SK-N-SH (cell line): ENCODE results near the gene LMO3. TPM values are rescaled to one million over a fixed set of nuclear protein-coding genes. Genes with fewer than 3 reads are reported as not detected.

ENCODE experiments used
- CTCF ChIA-PET: fragments of 300-600, 350-600 bp; formaldehyde crosslinking; extraction: SDS; loops from one replicate; lab custom pipeline; 2021; lab: Yijun Ruan, JAX
- POLR2A ChIA-PET: fragments of 350-600 bp; sonication (Branson Sonifier 250); formaldehyde crosslinking; extraction: SDS; loops from one replicate; lab custom pipeline; 2020; ENCODE audit warnings: antibody characterized with exemption, inconsistent platforms; lab: Yijun Ruan, JAX
- DNase-seq: peaks from one replicate; pipeline ENCODE4 v3.0.0; 2012
- H2AFZ ChIP-seq: fragments of 200-600 bp; sonication (generic); 2 replicates; pipeline ENCODE4 v1.8.1; 2016; ENCODE audit warnings: antibody characterized with exemption, mild to moderate bottlenecking, low read depth
- H3F3A ChIP-seq: fragments of 200-600 bp; sonication (generic); replicated peaks from 2 replicates; pipeline ENCODE3; 2016; ENCODE audit warnings: antibody characterized with exemption, mild to moderate bottlenecking; ENCODE audit not compliant: insufficient read depth
- H3K27ac ChIP-seq, 2 experiments: fragments of 200-500 bp in 1 of 2; fragments of 200-600 bp in 1 of 2; sonication (Bioruptor generic) in 1 of 2; sonication (generic), shearing (Covaris generic) in 1 of 2; 2 replicates each; pipeline versions ENCODE4 v1.5.1 to v1.6.1; 2014 to 2016; ENCODE audit warnings: low read depth in 2 of 2, inconsistent platforms in 1 of 2, low read length in 1 of 2, mild to moderate bottlenecking in 1 of 2, mixed read lengths in 1 of 2
- H3K27me3 ChIP-seq: fragments of 200-600 bp; sonication (generic), shearing (Covaris generic); 2 replicates; pipeline ENCODE4 v1.6.1; 2016; ENCODE audit warnings: mixed run types; ENCODE audit not compliant: insufficient read depth
- H3K36me3 ChIP-seq, 2 experiments: fragments of 200-500 bp in 1 of 2; fragments of 200-600 bp in 1 of 2; sonication (Bioruptor generic) in 1 of 2; sonication (generic) in 1 of 2; replicated peaks in 1 of 2; 2 replicates each; pipeline versions ENCODE3 to v1.5.1; 2014 to 2016; ENCODE audit warnings: low read length in 1 of 2, mild to moderate bottlenecking in 1 of 2; ENCODE audit not compliant: insufficient read depth in 2 of 2, control insufficient read depth in 1 of 2
- H3K4me1 ChIP-seq, 2 experiments: fragments of 200-500 bp in 1 of 2; fragments of 200-600 bp in 1 of 2; sonication (Bioruptor generic) in 1 of 2; sonication (generic), shearing (Covaris generic) in 1 of 2; 2 replicates each; pipeline versions ENCODE4 v1.5.1 to v1.6.1; 2014 to 2016; ENCODE audit warnings: low read depth in 1 of 2, low read length in 1 of 2, mixed run types in 1 of 2; ENCODE audit not compliant: insufficient read depth in 2 of 2, control insufficient read depth in 1 of 2
- H3K4me2 ChIP-seq: fragments of 200-600 bp; sonication (generic), shearing (Covaris generic); 2 replicates; pipeline ENCODE4 v1.6.1; 2017; ENCODE audit warnings: mixed run types
- H3K4me3 ChIP-seq, 2 experiments: fragments of 200-500 bp in 1 of 2; fragments of 200-600 bp in 1 of 2; sonication (Bioruptor generic) in 1 of 2; sonication (generic), shearing (Covaris generic) in 1 of 2; 2 replicates each; pipeline versions ENCODE4 v1.5.1 to v1.8.1; 2014 to 2016; ENCODE audit warnings: low read depth in 2 of 2, inconsistent platforms in 1 of 2, low read length in 1 of 2, mild to moderate bottlenecking in 1 of 2, mixed read lengths in 1 of 2, moderate library complexity in 1 of 2
- H3K79me2 ChIP-seq: fragments of 200-600 bp; sonication (generic); 2 replicates; pipeline ENCODE4 v1.8.1; 2017; ENCODE audit warnings: mild to moderate bottlenecking; ENCODE audit not compliant: insufficient read depth
- H3K9ac ChIP-seq: fragments of 200-600 bp; sonication (generic); 2 replicates; pipeline ENCODE4 v1.6.1; 2017; ENCODE audit warnings: mixed run types
- H3K9me2 ChIP-seq: fragments of 200-600 bp; sonication (generic); 2 replicates; pipeline ENCODE4 v1.6.1; 2017; ENCODE audit warnings: mixed run types
- H3K9me3 ChIP-seq: fragments of 200-600 bp; sonication (generic); 2 replicates; pipeline ENCODE4 v1.6.1; 2017; ENCODE audit warnings: mixed run types, mild to moderate bottlenecking, moderate library complexity
- H4K20me1 ChIP-seq: fragments of 200-600 bp; sonication (generic); 2 replicates; pipeline ENCODE4 v1.6.1; 2017; ENCODE audit warnings: mild to moderate bottlenecking, mixed run types; ENCODE audit not compliant: insufficient read depth
- CHD2 ChIP-seq: fragments of 150-350 bp; IDR thresholded peaks from 2 replicates; pipeline ENCODE4 v1.6.1; 2018; ENCODE audit warnings: low read length; ENCODE audit not compliant: partially characterized antibody
- FOXM1 ChIP-seq: IDR thresholded peaks from 2 replicates; pipeline ENCODE4 v1.4.0; 2012; ENCODE audit warnings: low read depth, mild to moderate bottlenecking
- GABPA ChIP-seq: IDR thresholded peaks from 2 replicates; pipeline ENCODE4 v1.4.0; 2012; ENCODE audit warnings: low read depth, mild to moderate bottlenecking
- GATA2 ChIP-seq: sonication (generic); formaldehyde crosslinking; IDR thresholded peaks from 2 replicates; pipeline ENCODE4 v1.5.0; 2020; ENCODE audit warnings: mild to moderate bottlenecking, missing genetic modification reagents
- MAX ChIP-seq: IDR thresholded peaks from 2 replicates; pipeline ENCODE4 v1.4.0; 2012; ENCODE audit warnings: low read depth
- MXI1 ChIP-seq: IDR thresholded peaks from 2 replicates; pipeline ENCODE4 v1.6.1; 2012; ENCODE audit warnings: mild to moderate bottlenecking, low read depth, low read length, improper control_type of control experiment
- NRF1 ChIP-seq: IDR thresholded peaks from 2 replicates; pipeline ENCODE4 v1.6.1; 2012; ENCODE audit warnings: low read depth, mild to moderate bottlenecking, low read length
- POLR2AphosphoS5 ChIP-seq: IDR thresholded peaks from 2 replicates; pipeline ENCODE4 v1.6.1; 2012; ENCODE audit warnings: low read depth, low read length
- RAD21 ChIP-seq: IDR thresholded peaks from 2 replicates; pipeline ENCODE4 v1.6.1; 2012; ENCODE audit warnings: mild to moderate bottlenecking, low read length
- RCOR1 ChIP-seq: fragments of 150-350 bp; IDR thresholded peaks from 2 replicates; pipeline ENCODE4 v1.6.1; 2017; ENCODE audit warnings: antibody characterized with exemption, low read length
- RFX5 ChIP-seq: IDR thresholded peaks from 2 replicates; pipeline ENCODE4 v1.6.1; 2012; ENCODE audit warnings: mild to moderate bottlenecking, improper control_type of control experiment, low read length
- RXRA ChIP-seq: IDR thresholded peaks from 2 replicates; pipeline ENCODE4 v1.4.0; 2012; ENCODE audit warnings: low read depth, mild to moderate bottlenecking, borderline replicate concordance
- TAF1 ChIP-seq: IDR thresholded peaks from 2 replicates; pipeline ENCODE4 v1.6.1; 2012; ENCODE audit warnings: low read depth, mild to moderate bottlenecking, low read length, moderate library complexity, borderline replicate concordance
- TEAD4 ChIP-seq: IDR thresholded peaks from 2 replicates; pipeline ENCODE4 v1.4.0; 2012; ENCODE audit warnings: mild to moderate bottlenecking, borderline replicate concordance; ENCODE audit not compliant: insufficient read depth
- YY1 ChIP-seq: IDR thresholded peaks from 2 replicates; pipeline ENCODE4 v1.4.0; 2012; ENCODE audit warnings: low read depth, mild to moderate bottlenecking
- WGBS: methylation state at CpG from one replicate; pipeline ENCODE4 v1.1.6; 2017; ENCODE audit warnings: low lambda C conversion rate; 5-methylcytosine and 5-hydroxymethylcytosine counted together
- polyA plus RNA-seq, 3 experiments: library from polyadenylated mRNA; depleted of rRNA; stranded (reverse); fragments of >200 nt; gene quantifications; 2 replicates each; pipeline ENCODE4 v1.2.3, GENCODE V29; 2012
- TF ChIP-seq, protein P1 (sequence below): IDR thresholded peaks from 2 replicates; pipeline ENCODE4 v1.4.0; 2012; ENCODE audit warnings: low read depth, borderline replicate concordance
- TF ChIP-seq, protein P2 (sequence below): IDR thresholded peaks from 2 replicates; pipeline ENCODE4 v1.6.1; 2012; ENCODE audit warnings: mild to moderate bottlenecking, low read depth, low read length, moderate library complexity
- TF ChIP-seq, protein P3 (sequence below): fragments of 150-350 bp; IDR thresholded peaks from 2 replicates; pipeline ENCODE4 v1.6.1; 2016; ENCODE audit warnings: mild to moderate bottlenecking, low read depth, low read length

Gene LMO3
- polyA plus RNA-seq, 1 of the 3 experiments (the other 2 are of a cell fraction) = not detected

- Histone ChIP-seq H3K4me2 (no peak overlapping the region), H2AFZ (no peak overlapping the region), H3K9me3 (no peaks in the 10 kb centered on the region)
Observed at GRCh38 chr12:16587110-16587453, 18.9 kb downstream of the LMO3 start.

DNA sequence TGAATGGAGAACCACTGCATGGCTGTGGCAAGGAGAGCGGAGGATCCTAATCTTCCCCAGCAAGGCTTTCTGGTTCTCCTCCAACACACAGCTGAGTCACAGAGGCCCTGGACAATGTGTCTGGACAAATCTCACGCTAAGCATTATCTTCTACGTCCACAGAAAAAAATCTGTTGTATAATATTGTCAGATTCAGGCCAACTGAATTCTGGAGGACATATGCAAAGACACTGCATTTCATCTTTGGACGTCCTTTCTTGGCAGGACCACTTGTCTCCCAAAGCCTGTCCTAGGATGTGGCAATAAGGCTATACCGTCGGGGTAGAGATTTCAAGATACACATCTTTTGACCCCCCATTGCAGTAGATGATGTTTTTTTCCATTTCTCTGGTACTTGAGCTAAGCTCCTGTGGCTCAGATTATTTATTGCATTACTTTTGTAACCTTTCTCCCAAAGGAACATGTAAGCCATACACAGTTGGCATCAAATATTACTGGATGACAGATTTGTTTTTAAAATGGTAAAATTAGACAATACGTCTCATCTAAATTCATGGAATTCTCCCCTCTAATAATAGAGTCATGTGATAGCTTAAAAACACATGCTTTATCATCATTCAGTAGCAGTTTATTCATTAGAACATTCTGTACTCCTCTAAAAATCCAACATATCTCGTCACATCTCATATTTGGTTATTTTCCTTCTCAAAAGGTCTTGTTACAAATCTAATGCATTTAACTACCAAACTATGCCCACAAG, 19.4 kb downstream of the LMO3 start:
- ChIA-PET POLR2A (no interaction called here), CTCF (interaction anchor here (0.7 to 1.4 kb wide), 2 partner anchors 11 to 13 kb away, joined by 3 to 4 read pairs; no protein-coding TSS in a partner anchor)
- no peaks in the 10 kb centered on the region for H3K27me3 ChIP-seq
- no peak overlapping the region for H3K27ac ChIP-seq
- 52% methylated on average over 8 of the region's 8 CpGs for WGBS
- no peak overlapping the region for H3K9ac ChIP-seq
- no peaks in the 10 kb centered on the region for H3F3A ChIP-seq
- no peaks in the 10 kb centered on the region for H4K20me1 ChIP-seq
- no peak overlapping the region for H2AFZ ChIP-seq
- H3K9me3 ChIP-seq = no peaks in the 10 kb centered on the region
- no peak for DNase-seq
- no peaks in the 10 kb centered on the region for H3K79me2 ChIP-seq
- no peak overlapping the region for H3K4me2 ChIP-seq
- H3K36me3 ChIP-seq = no peaks in the 10 kb centered on the region
- TF ChIP-seq NRF1 = no peak
- TF ChIP-seq, protein P1, sequence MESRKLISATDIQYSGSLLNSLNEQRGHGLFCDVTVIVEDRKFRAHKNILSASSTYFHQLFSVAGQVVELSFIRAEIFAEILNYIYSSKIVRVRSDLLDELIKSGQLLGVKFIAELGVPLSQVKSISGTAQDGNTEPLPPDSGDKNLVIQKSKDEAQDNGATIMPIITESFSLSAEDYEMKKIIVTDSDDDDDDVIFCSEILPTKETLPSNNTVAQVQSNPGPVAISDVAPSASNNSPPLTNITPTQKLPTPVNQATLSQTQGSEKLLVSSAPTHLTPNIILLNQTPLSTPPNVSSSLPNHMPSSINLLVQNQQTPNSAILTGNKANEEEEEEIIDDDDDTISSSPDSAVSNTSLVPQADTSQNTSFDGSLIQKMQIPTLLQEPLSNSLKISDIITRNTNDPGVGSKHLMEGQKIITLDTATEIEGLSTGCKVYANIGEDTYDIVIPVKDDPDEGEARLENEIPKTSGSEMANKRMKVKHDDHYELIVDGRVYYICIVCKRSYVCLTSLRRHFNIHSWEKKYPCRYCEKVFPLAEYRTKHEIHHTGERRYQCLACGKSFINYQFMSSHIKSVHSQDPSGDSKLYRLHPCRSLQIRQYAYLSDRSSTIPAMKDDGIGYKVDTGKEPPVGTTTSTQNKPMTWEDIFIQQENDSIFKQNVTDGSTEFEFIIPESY = no peak
- TF ChIP-seq, protein P2, sequence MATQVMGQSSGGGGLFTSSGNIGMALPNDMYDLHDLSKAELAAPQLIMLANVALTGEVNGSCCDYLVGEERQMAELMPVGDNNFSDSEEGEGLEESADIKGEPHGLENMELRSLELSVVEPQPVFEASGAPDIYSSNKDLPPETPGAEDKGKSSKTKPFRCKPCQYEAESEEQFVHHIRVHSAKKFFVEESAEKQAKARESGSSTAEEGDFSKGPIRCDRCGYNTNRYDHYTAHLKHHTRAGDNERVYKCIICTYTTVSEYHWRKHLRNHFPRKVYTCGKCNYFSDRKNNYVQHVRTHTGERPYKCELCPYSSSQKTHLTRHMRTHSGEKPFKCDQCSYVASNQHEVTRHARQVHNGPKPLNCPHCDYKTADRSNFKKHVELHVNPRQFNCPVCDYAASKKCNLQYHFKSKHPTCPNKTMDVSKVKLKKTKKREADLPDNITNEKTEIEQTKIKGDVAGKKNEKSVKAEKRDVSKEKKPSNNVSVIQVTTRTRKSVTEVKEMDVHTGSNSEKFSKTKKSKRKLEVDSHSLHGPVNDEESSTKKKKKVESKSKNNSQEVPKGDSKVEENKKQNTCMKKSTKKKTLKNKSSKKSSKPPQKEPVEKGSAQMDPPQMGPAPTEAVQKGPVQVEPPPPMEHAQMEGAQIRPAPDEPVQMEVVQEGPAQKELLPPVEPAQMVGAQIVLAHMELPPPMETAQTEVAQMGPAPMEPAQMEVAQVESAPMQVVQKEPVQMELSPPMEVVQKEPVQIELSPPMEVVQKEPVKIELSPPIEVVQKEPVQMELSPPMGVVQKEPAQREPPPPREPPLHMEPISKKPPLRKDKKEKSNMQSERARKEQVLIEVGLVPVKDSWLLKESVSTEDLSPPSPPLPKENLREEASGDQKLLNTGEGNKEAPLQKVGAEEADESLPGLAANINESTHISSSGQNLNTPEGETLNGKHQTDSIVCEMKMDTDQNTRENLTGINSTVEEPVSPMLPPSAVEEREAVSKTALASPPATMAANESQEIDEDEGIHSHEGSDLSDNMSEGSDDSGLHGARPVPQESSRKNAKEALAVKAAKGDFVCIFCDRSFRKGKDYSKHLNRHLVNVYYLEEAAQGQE = no peak
- no peak for TF ChIP-seq GABPA
- no peak for TF ChIP-seq FOXM1
- TF ChIP-seq MXI1 = no peak
- TF ChIP-seq TEAD4 = no peak
- no peak for TF ChIP-seq RXRA
- no peaks in the 10 kb centered on the region for H3K9me2 ChIP-seq
- no peak overlapping the region for H3K4me3 ChIP-seq
- H3K4me1 ChIP-seq = no peaks in the 10 kb centered on the region

More at GRCh38 chr12:16587110-16587453, 18.9 kb downstream of the LMO3 start:
- no peak for DNase-seq
- Histone ChIP-seq H3K9ac (no peak overlapping the region), H3K36me3 (no peaks in the 10 kb centered on the region), H3K4me3 (no peak overlapping the region), H3K79me2 (no peaks in the 10 kb centered on the region), H3F3A (no peaks in the 10 kb centered on the region), H4K20me1 (no peaks in the 10 kb centered on the region), H3K4me1 (no peaks in the 10 kb centered on the region), H3K9me2 (no peaks in the 10 kb centered on the region), H3K27me3 (no peaks in the 10 kb centered on the region), H3K27ac (no peak overlapping the region)
- POLR2A ChIA-PET = no interaction called here
- TF ChIP-seq RCOR1 = no peak
- no peak for TF ChIP-seq FOXM1
- no peak for TF ChIP-seq POLR2AphosphoS5
- TF ChIP-seq MXI1 = no peak
- no peak for TF ChIP-seq MAX
- no peak for TF ChIP-seq TEAD4
- no peak for TF ChIP-seq RAD21
- no peak for TF ChIP-seq YY1
- no peak for TF ChIP-seq GATA2 (CRISPR knock-in tag)
- TF ChIP-seq, protein P1 = no peak
- TF ChIP-seq TAF1 = no peak
- TF ChIP-seq RFX5 = no peak
- TF ChIP-seq, protein P3, sequence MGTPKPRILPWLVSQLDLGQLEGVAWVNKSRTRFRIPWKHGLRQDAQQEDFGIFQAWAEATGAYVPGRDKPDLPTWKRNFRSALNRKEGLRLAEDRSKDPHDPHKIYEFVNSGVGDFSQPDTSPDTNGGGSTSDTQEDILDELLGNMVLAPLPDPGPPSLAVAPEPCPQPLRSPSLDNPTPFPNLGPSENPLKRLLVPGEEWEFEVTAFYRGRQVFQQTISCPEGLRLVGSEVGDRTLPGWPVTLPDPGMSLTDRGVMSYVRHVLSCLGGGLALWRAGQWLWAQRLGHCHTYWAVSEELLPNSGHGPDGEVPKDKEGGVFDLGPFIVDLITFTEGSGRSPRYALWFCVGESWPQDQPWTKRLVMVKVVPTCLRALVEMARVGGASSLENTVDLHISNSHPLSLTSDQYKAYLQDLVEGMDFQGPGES = no peak
- no peak for TF ChIP-seq CHD2
- no peak for TF ChIP-seq NRF1
- 26% methylated on average over 3 of the region's 3 CpGs for WGBS
- CTCF ChIA-PET = interaction anchor here (0.7 to 1.4 kb wide), 2 partner anchors 10 to 12 kb away, joined by 3 to 4 read pairs; no protein-coding TSS in a partner anchor
